ENCODE measurements around the gene NADK2. TPM values are rescaled to one million over a fixed set of nuclear protein-coding genes. Genes with fewer than 3 reads are reported as not detected.

The NADK2 gene
- total RNA-seq, 1 donor from 2014 or later: 20.7 TPM

DNA sequence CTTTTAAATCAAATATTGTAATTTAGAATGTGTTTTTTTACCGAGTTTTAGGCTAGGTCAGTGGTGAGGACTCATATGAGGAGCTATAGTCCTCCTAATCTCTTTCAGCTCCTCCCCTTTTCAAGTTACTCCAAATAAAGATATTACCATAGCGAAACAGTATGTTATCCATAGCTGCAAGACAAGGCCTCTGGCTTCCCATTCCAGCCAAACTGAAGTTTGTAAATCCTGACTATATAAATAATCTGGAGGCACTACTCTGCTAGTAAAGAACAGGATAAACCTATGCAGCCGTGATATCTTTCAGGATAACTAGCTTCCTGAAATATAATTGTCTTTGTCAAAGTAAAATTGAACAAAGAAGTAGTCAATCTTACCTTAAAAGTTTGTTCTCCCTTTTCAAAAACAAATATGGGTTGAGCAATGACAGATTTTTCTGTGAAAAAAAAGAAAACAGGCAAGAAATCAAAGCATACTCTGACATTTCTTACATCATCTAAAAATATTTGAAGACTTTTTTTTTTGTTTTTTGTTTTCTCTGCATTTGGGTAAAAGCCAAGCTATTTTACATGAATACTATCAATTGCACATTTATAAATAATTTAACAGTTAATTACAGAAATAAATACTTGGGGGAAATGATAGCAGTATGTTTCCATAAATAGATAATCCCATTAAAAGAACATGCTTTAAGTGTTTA, 29.3 kb upstream of the NADK2 start:
- H3K4me1 Mint-ChIP-seq (ENCODE audit: low read depth, unreplicated experiment): no peaks in the 10 kb centered on the region
- H3K4me2 ChIP-seq (ENCODE audit: low read length): no peak overlapping the region
- H4K20me1 ChIP-seq (ENCODE audit: insufficient read depth, low read length): no peaks in the 10 kb centered on the region
- DNase-seq (ENCODE audit: low read depth) (no peak), FAIRE-seq (no peak)
- no peaks in the 10 kb centered on the region for H3K9me3 ChIP-seq (ENCODE audit: insufficient read depth, low read depth, low read length)
- H3K36me3 Mint-ChIP-seq (ENCODE audit: low read depth, unreplicated experiment): no peaks in the 10 kb centered on the region
- no peaks in the 10 kb centered on the region for H3K9me3 Mint-ChIP-seq (ENCODE audit: unreplicated experiment)
- H3K4me1 ChIP-seq (ENCODE audit: insufficient read depth, low read length): no peaks in the 10 kb centered on the region
- no peaks in the 10 kb centered on the region for H3K79me2 ChIP-seq (ENCODE audit: insufficient read depth, low read length)
- H3K36me3 ChIP-seq (ENCODE audit: insufficient read depth, low read length): no peaks in the 10 kb centered on the region
- TF ChIP-seq, protein P1, sequence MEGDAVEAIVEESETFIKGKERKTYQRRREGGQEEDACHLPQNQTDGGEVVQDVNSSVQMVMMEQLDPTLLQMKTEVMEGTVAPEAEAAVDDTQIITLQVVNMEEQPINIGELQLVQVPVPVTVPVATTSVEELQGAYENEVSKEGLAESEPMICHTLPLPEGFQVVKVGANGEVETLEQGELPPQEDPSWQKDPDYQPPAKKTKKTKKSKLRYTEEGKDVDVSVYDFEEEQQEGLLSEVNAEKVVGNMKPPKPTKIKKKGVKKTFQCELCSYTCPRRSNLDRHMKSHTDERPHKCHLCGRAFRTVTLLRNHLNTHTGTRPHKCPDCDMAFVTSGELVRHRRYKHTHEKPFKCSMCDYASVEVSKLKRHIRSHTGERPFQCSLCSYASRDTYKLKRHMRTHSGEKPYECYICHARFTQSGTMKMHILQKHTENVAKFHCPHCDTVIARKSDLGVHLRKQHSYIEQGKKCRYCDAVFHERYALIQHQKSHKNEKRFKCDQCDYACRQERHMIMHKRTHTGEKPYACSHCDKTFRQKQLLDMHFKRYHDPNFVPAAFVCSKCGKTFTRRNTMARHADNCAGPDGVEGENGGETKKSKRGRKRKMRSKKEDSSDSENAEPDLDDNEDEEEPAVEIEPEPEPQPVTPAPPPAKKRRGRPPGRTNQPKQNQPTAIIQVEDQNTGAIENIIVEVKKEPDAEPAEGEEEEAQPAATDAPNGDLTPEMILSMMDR (IDR thresholded peaks at IDR 0.05; ENCODE audit: insufficient read depth, low read depth, low read length): no peak
- no peak for TF ChIP-seq EZH2 (IDR thresholded peaks at IDR 0.05; ENCODE audit: insufficient read depth, low read length)
- H3K27ac Mint-ChIP-seq (ENCODE audit: unreplicated experiment): no peak overlapping the region
- H3K4me3 ChIP-seq (ENCODE audit: insufficient read depth, low read depth, low read length): no peak overlapping the region
- no peaks in the 10 kb centered on the region for H3K27me3 ChIP-seq (ENCODE audit: insufficient read depth, low read length)
- no peak overlapping the region for H3K9ac ChIP-seq (ENCODE audit: low read length)
- no peaks in the 10 kb centered on the region for H3K27me3 Mint-ChIP-seq (ENCODE audit: low read depth, unreplicated experiment)
- H3K27ac ChIP-seq (ENCODE audit: low read depth, low read length): no peak overlapping the region
- H2AFZ ChIP-seq (ENCODE audit: low read depth, low read length): no peak overlapping the region
- H3K4me3 Mint-ChIP-seq (ENCODE audit: unreplicated experiment): no peak overlapping the region

DNA sequence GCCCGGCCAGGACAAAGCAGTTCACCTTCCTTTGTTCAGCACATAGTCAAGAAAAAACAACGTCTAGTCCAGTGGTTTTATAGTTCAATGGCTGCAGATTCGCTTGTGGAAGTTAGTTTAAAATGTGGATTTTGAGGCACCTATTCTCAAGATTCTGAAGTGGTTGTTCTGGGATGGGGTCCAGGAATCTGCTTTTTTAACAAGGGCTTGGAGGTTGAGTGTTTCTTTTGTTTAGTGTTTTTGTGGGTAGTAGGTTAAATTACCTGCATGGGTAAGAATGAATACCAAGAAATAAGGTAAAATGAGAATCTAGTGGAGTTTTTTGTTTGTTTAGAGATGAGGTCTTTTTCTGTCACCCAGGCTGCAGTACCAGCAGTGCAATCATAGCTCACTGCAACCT, 28.4 kb upstream of the NADK2 start:
- Histone ChIP-seq H2AFZ (ENCODE audit: low read depth, low read length) (no peak overlapping the region), H3K9ac (ENCODE audit: low read length) (no peak overlapping the region), H3K4me2 (ENCODE audit: low read length) (no peak overlapping the region), H3K27me3 (ENCODE audit: insufficient read depth, low read length) (no peaks in the 10 kb centered on the region), H3K4me3 (ENCODE audit: insufficient read depth, low read depth, low read length) (no peak overlapping the region), H3K4me1 (ENCODE audit: insufficient read depth, low read length) (no peaks in the 10 kb centered on the region), H3K79me2 (ENCODE audit: insufficient read depth, low read length) (no peaks in the 10 kb centered on the region), H3K9me3 (ENCODE audit: insufficient read depth, low read depth, low read length) (no peaks in the 10 kb centered on the region), H4K20me1 (ENCODE audit: insufficient read depth, low read length) (no peaks in the 10 kb centered on the region), H3K36me3 (ENCODE audit: insufficient read depth, low read length) (no peaks in the 10 kb centered on the region), H3K27ac (ENCODE audit: low read depth, low read length) (no peak overlapping the region)
- TF ChIP-seq, protein P1 (IDR thresholded peaks at IDR 0.05; ENCODE audit: insufficient read depth, low read depth, low read length): no peak
- no peak overlapping the region for H3K27ac Mint-ChIP-seq (ENCODE audit: unreplicated experiment)
- no peaks in the 10 kb centered on the region for H3K9me3 Mint-ChIP-seq (ENCODE audit: unreplicated experiment)
- FAIRE-seq (no peak), DNase-seq (ENCODE audit: low read depth) (no peak)
- H3K4me1 Mint-ChIP-seq (ENCODE audit: low read depth, unreplicated experiment): no peaks in the 10 kb centered on the region
- H3K27me3 Mint-ChIP-seq (ENCODE audit: low read depth, unreplicated experiment): no peaks in the 10 kb centered on the region
- no peaks in the 10 kb centered on the region for H3K36me3 Mint-ChIP-seq (ENCODE audit: low read depth, unreplicated experiment)
- H3K4me3 Mint-ChIP-seq (ENCODE audit: unreplicated experiment): no peak overlapping the region

DNA sequence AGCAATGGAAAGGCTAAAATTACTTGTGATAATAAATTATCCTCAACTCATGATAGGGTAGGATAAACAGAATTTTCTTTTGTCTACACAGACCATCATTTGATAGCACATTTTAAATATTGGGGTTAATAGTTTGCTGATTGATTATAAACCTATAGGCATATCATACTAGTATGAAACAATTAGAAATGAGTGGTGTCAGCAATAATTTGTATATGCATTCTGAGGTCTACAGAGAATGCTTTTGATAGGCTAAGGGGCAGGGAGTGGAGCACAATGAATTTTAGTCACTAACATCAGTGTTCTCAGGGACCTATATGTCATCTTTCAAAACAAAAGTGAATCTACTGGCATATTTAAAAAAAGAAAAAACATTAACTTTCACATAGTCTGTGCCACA, 27.8 kb upstream of the NADK2 start:
- Histone ChIP-seq H3K9ac (ENCODE audit: low read length) (no peak overlapping the region), H3K27ac (ENCODE audit: low read depth, low read length) (no peak overlapping the region), H3K9me3 (ENCODE audit: insufficient read depth, low read depth, low read length) (no peaks in the 10 kb centered on the region), H3K4me2 (ENCODE audit: low read length) (no peak overlapping the region), H3K4me1 (ENCODE audit: insufficient read depth, low read length) (no peaks in the 10 kb centered on the region), H3K36me3 (ENCODE audit: insufficient read depth, low read length) (no peaks in the 10 kb centered on the region), H4K20me1 (ENCODE audit: insufficient read depth, low read length) (no peaks in the 10 kb centered on the region), H3K4me3 (ENCODE audit: insufficient read depth, low read depth, low read length) (no peak overlapping the region), H3K79me2 (ENCODE audit: insufficient read depth, low read length) (no peaks in the 10 kb centered on the region), H3K27me3 (ENCODE audit: insufficient read depth, low read length) (no peaks in the 10 kb centered on the region), H2AFZ (ENCODE audit: low read depth, low read length) (no peak overlapping the region)
- no peak for TF ChIP-seq EZH2 (IDR thresholded peaks at IDR 0.05; ENCODE audit: insufficient read depth, low read length)
- TF ChIP-seq, protein P1 (IDR thresholded peaks at IDR 0.05; ENCODE audit: insufficient read depth, low read depth, low read length): no peak
- no peak for FAIRE-seq
- H3K36me3 Mint-ChIP-seq (ENCODE audit: low read depth, unreplicated experiment): no peaks in the 10 kb centered on the region
- no peak overlapping the region for H3K27ac Mint-ChIP-seq (ENCODE audit: unreplicated experiment)
- H3K9me3 Mint-ChIP-seq (ENCODE audit: unreplicated experiment): no peaks in the 10 kb centered on the region
- H3K4me3 Mint-ChIP-seq (ENCODE audit: unreplicated experiment): no peak overlapping the region
- H3K27me3 Mint-ChIP-seq (ENCODE audit: low read depth, unreplicated experiment): no peaks in the 10 kb centered on the region
- no peak for DNase-seq (ENCODE audit: low read depth)
- H3K4me1 Mint-ChIP-seq (ENCODE audit: low read depth, unreplicated experiment): no peaks in the 10 kb centered on the region

Measured in astrocyte (in vitro differentiated cells and primary cell).